Left ventricle myocardium inferior (tissue), 1 donor: ENCODE results near the gene FUBP1. TPM values are rescaled to one million over a fixed set of nuclear protein-coding genes. Genes with fewer than 3 reads are reported as not detected.
A peak's percentile ranks its signal among the peaks of the same experiment; 100 is the strongest.

Experiments used
- DNase-seq: peaks from one replicate; pipeline ENCODE4 v3.0.0-alpha.2; 2020
- H3K27ac ChIP-seq: fragments of 200-600 bp; replicated peaks from 2 replicates; pipeline ENCODE4 v1.8.0; 2021
- H3K27me3 ChIP-seq: fragments of 200-600 bp; 2 replicates; pipeline ENCODE4 v1.8.0; 2021; ENCODE audit warnings: low read depth
- H3K36me3 ChIP-seq: fragments of 200-600 bp; 2 replicates; pipeline ENCODE4 v1.8.0; 2021
- H3K4me1 ChIP-seq: fragments of 200-600 bp; 2 replicates; pipeline ENCODE4 v1.8.0; 2021
- H3K4me3 ChIP-seq: fragments of 200-600 bp; 2 replicates; pipeline ENCODE4 v1.8.0; 2021; ENCODE audit warnings: mild to moderate bottlenecking, moderate library complexity
- H3K9me3 ChIP-seq: fragments of 200-600 bp; replicated peaks from 2 replicates; pipeline ENCODE4 v1.8.0; 2021
- intact Hi-C: fragments of 100-400 bp; cut with micrococcal nuclease; formaldehyde crosslinking; loops from one replicate; pipeline ENCODE4 v1.11.0; 2022
- total RNA-seq: library from RNA; stranded (reverse); fragmentation: NEBNext Ultra II Directional; extraction: Animal tissue kit (Norgen Biotek cat#: 25700); gene quantifications from one replicate; pipeline ENCODE4 v1.2.1, GENCODE V29; 2021
- TF ChIP-seq, protein P1 (sequence below): fragments of 200-600 bp; IDR thresholded peaks from 2 replicates; pipeline ENCODE4 v1.8.0; 2021; ENCODE audit warnings: antibody characterized with exemption, mild to moderate bottlenecking, borderline replicate concordance
- donor health status: DM: no; HTN: yes; CAD: no; lungs with severe emphysema.

FUBP1 gene
- total RNA-seq, 1 donor from 2014 or later, result 55.7 TPM

DNA sequence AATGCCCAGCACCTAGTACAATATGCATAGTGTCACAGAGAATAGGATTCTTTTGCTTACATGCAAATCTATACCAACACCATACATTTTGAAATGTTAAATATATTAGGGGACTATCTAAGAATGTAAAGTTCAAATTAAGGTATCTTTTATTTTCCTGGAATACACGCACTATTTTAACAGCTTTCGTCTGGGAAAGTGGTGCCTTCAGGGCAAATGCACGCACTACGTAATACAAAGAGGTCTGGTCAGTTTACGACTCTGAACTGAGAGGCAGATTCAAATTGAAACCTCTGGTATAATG is 931 bp downstream of the FUBP1 start:
- H3K27me3 ChIP-seq, result no peaks in the 10 kb centered on the region
- peak overlapping the region; percentile 75 for H3K4me3 ChIP-seq
- no peak for DNase-seq
- no peaks in the 10 kb centered on the region for H3K9me3 ChIP-seq
- H3K27ac ChIP-seq, result peak overlapping the region; percentile 99
- peaks cover 75% of the 10 kb centered on the region for H3K4me1 ChIP-seq
- peaks cover 17% of the 10 kb centered on the region for H3K36me3 ChIP-seq
- TF ChIP-seq, protein P1, sequence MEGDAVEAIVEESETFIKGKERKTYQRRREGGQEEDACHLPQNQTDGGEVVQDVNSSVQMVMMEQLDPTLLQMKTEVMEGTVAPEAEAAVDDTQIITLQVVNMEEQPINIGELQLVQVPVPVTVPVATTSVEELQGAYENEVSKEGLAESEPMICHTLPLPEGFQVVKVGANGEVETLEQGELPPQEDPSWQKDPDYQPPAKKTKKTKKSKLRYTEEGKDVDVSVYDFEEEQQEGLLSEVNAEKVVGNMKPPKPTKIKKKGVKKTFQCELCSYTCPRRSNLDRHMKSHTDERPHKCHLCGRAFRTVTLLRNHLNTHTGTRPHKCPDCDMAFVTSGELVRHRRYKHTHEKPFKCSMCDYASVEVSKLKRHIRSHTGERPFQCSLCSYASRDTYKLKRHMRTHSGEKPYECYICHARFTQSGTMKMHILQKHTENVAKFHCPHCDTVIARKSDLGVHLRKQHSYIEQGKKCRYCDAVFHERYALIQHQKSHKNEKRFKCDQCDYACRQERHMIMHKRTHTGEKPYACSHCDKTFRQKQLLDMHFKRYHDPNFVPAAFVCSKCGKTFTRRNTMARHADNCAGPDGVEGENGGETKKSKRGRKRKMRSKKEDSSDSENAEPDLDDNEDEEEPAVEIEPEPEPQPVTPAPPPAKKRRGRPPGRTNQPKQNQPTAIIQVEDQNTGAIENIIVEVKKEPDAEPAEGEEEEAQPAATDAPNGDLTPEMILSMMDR, result no peak
- intact Hi-C loops, result loop anchor here (2.0 to 5.0 kb wide), 2 partner anchors 27 to 134 kb away; partner anchors contain the start of gene DNAJB4

DNA sequence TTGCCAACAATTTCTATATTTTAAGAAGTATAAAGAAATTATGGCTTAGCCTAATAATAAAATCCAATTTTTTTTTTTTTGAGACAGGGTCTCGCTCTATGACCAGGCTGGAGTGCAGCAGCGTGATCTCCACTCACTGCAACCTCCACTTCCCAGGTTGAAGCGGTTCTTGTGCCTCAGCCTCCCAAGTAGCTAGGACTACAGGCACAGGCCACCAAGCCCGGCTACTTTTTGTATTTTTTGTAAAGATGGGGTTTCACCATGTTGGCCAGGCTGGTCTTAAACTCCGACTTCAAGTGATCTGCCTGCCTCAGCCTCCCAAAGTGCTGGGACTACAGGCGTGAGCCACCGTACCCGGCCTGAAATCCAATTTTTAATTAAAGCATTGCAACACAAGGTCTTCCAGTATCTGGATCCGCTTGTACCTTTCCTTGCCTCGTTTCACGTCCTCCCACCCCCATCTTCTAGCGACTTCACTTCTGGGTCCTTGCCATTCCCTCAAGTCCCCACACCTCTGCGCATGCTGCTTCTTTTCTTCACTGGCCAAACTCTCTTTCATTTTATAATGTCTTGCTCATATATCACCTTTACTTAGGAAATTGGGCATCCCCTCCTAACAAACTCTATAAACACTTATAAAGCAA is 2.3 kb downstream of the FUBP1 start:
- peak overlapping the region; percentile 99 for H3K27ac ChIP-seq
- H3K27me3 ChIP-seq, result no peaks in the 10 kb centered on the region
- peaks cover 83% of the 10 kb centered on the region for H3K4me1 ChIP-seq
- TF ChIP-seq, protein P1, result no peak
- intact Hi-C loops, result loop anchor here (5.0 kb wide), 1 partner anchor 136 kb away; no protein-coding TSS in a partner anchor
- peak overlapping the region; percentile 75 for H3K4me3 ChIP-seq
- no peak for DNase-seq
- H3K9me3 ChIP-seq, result no peaks in the 10 kb centered on the region
- peaks cover 14% of the 10 kb centered on the region for H3K36me3 ChIP-seq

DNA sequence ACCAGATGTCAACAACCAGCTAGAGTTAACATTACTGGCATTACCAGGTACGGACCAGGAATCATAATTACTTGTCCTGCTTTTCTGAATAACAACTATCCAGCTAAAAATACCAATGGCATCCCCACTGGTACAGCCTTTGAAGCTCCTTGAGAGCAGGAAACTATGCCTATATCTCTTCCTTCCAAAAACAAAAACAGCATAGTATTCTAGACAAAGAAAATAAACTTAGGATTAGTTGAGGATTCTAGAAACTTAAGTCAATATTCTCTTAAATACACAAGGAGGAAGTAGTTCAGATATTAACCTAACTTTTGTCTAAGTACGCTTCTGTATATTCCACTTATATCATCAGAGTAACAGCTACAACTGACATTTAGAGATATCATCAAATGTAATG is 3.0 kb downstream of the FUBP1 start:
- Histone ChIP-seq H3K4me3 (peak overlapping the region; percentile 75), H3K27ac (peak overlapping the region; percentile 12), H3K9me3 (no peaks in the 10 kb centered on the region), H3K27me3 (no peaks in the 10 kb centered on the region), H3K36me3 (peaks cover 11% of the 10 kb centered on the region), H3K4me1 (peaks cover 81% of the 10 kb centered on the region)
- intact Hi-C loops, result loop anchor here (5.0 kb wide), 1 partner anchor 136 kb away; no protein-coding TSS in a partner anchor
- TF ChIP-seq, protein P1, result no peak
- DNase-seq, result no peak

DNA sequence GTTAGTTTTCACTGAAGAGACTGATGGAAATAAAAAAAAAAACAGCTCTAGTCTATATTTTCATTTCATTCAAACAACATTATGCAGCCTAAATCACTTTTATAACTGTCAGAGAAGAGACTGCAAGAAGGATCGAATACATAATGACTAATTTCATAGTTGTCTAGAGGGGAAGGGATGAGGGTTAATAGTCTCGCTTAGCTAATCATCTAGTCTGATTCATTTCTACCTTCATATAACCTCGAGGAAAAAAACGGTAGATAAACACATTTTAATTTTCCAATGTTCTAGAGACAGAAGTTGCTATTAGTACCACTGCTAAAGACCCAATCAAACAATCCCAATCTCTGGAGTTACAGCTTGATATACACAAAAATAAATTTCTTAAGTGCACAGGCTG is 3.5 kb downstream of the FUBP1 start:
- intact Hi-C loops, result loop anchor here (5.0 kb wide), 1 partner anchor 137 kb away; no protein-coding TSS in a partner anchor

DNA sequence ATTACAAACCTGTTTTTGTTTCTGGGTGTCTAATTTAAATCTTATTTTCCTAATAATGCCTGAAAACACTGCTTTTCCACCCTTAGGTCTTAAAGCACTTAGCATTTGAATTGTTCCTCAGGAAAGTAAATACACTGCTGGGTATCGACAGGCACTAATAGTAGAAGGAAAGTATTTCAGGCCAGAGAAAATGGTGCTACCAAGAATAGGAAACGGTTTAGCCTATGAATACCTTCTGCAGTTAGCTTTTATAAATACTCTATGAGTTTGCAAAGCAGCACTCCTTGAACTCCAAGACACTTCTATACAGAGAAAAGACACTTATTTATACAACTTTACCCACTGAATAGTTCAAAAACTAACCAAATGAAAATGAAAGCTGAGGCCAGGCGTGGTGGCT is 6.8 kb downstream of the FUBP1 start:
- TF ChIP-seq, protein P1, result no peak
- Histone ChIP-seq H3K9me3 (no peaks in the 10 kb centered on the region), H3K27me3 (no peaks in the 10 kb centered on the region), H3K4me1 (peaks cover 90% of the 10 kb centered on the region), H3K27ac (no peak overlapping the region), H3K4me3 (no peak overlapping the region), H3K36me3 (peaks cover 37% of the 10 kb centered on the region)
- no peak for DNase-seq
- intact Hi-C loops, result no loop called here

More for the DNA sequence above, 3.5 kb downstream of the FUBP1 start:
- Histone ChIP-seq H3K4me3 (peak overlapping the region; percentile 75), H3K27ac (peak overlapping the region; percentile 12), H3K27me3 (no peaks in the 10 kb centered on the region), H3K4me1 (peaks cover 81% of the 10 kb centered on the region), H3K36me3 (peaks cover 11% of the 10 kb centered on the region), H3K9me3 (no peaks in the 10 kb centered on the region)
- TF ChIP-seq, protein P1, result no peak
- DNase-seq, result no peak
